ENCODE data around the gene INSC.

GRCh38 chr11:15071556-15072255, 43.0 kb upstream of the INSC start:
- TF ChIP-seq CTCF (IDR thresholded peaks at IDR 0.05 in 8 of 11, conservative IDR thresholded peaks at IDR 0.05 in 3 of 11) (no peak), POLR2A (IDR thresholded peaks at IDR 0.05) (no peak)

Measured in spleen (tissue), 7 donors.